ENCODE results near the gene CLRN3.

GRCh38 chr10:127920306-127921074, 27.7 kb upstream of the CLRN3 start:
- no peak for TF ChIP-seq CTCF (IDR thresholded peaks at IDR 0.05; ENCODE audit: poor library complexity, severe bottlenecking)
- no peak for TF ChIP-seq EZH2 (IDR thresholded peaks at IDR 0.05; ENCODE audit: borderline replicate concordance, insufficient read depth, low read length, poor library complexity, severe bottlenecking)
- no peak for TF ChIP-seq MXI1 (conservative IDR thresholded peaks at IDR 0.05; ENCODE audit: poor library complexity, severe bottlenecking)
- no peak for TF ChIP-seq REST (IDR thresholded peaks at IDR 0.05; ENCODE audit: borderline replicate concordance)
- TF ChIP-seq POLR2AphosphoS5 (IDR thresholded peaks at IDR 0.05) = no peak
- TF ChIP-seq EP300 (conservative IDR thresholded peaks at IDR 0.05; ENCODE audit: poor library complexity, severe bottlenecking) = no peak
- no peak for TF ChIP-seq TAF1 (IDR thresholded peaks at IDR 0.05; ENCODE audit: low read depth)
- TF ChIP-seq RAD21 (conservative IDR thresholded peaks at IDR 0.05) = no peak
